H1 (cell line): ENCODE data around the gene LRRC23. TPM values are rescaled to one million over a fixed set of nuclear protein-coding genes. Genes with fewer than 3 reads are reported as not detected.

Source experiments
- ATF3 ChIP-seq: IDR thresholded peaks from 2 replicates; pipeline ENCODE4 v1.6.1; 2011; ENCODE audit warnings: low read depth, mild to moderate bottlenecking, low read length; ENCODE audit not compliant: insufficient read depth
- CHD2 ChIP-seq: IDR thresholded peaks from 2 replicates; pipeline ENCODE4 v1.6.1; 2012; ENCODE audit warnings: low read length, improper control_type of control experiment
- CREB1 ChIP-seq: IDR thresholded peaks from 2 replicates; pipeline ENCODE4 v1.6.1; 2012; ENCODE audit warnings: inconsistent platforms
- CTBP2 ChIP-seq: IDR thresholded peaks from 2 replicates; pipeline ENCODE4 v1.7.0; 2011; ENCODE audit warnings: borderline replicate concordance, mild to moderate bottlenecking, moderate library complexity, mixed read lengths, low read length; ENCODE audit not compliant: insufficient read depth, insufficient read length
- EP300 ChIP-seq, 2 experiments: IDR thresholded peaks; 1 replicate in 1 of 2; 2 replicates in 1 of 2; pipeline ENCODE4 v1.6.1; 2011 to 2012; ENCODE audit warnings: low read depth in 2 of 2, low read length in 2 of 2, mild to moderate bottlenecking in 2 of 2, borderline replicate concordance in 1 of 2, inconsistent platforms in 1 of 2, moderate library complexity in 1 of 2
- FOSL1 ChIP-seq: IDR thresholded peaks from 2 replicates; pipeline ENCODE4 v1.6.1; 2011; ENCODE audit warnings: mild to moderate bottlenecking, low read depth, low read length, moderate library complexity; ENCODE audit not compliant: insufficient read depth
- HDAC2 ChIP-seq, 2 experiments: fragments of 300-600 bp in 1 of 2; sonication (generic) in 1 of 2; IDR thresholded peaks; 2 replicates each; pipeline ENCODE4 v1.6.1; 2011 to 2012; ENCODE audit warnings: low read depth in 2 of 2, low read length in 2 of 2, mild to moderate bottlenecking in 2 of 2, moderate library complexity in 2 of 2, borderline replicate concordance in 1 of 2, inconsistent platforms in 1 of 2
- JUN ChIP-seq: IDR thresholded peaks from 2 replicates; pipeline ENCODE4 v1.6.1; 2011; ENCODE audit warnings: low read depth, mild to moderate bottlenecking, improper control_type of control experiment, low read length
- KDM4A ChIP-seq: IDR thresholded peaks from one replicate; pipeline ENCODE4 v1.7.1; 2012; ENCODE audit warnings: low read depth, mild to moderate bottlenecking, moderate library complexity, low read length, inconsistent platforms; ENCODE audit not compliant: severe bottlenecking
- MAFK ChIP-seq: IDR thresholded peaks from 2 replicates; pipeline ENCODE4 v1.6.1; 2012; ENCODE audit warnings: low read depth, mild to moderate bottlenecking, improper control_type of control experiment, low read length
- MAX ChIP-seq: IDR thresholded peaks from 2 replicates; pipeline ENCODE4 v1.6.1; 2012; ENCODE audit warnings: inconsistent platforms
- NANOG ChIP-seq: IDR thresholded peaks from 2 replicates; pipeline ENCODE4 v1.6.1; 2011; ENCODE audit warnings: low read length, low read depth, mild to moderate bottlenecking, inconsistent platforms; ENCODE audit not compliant: insufficient read depth, poor library complexity, severe bottlenecking
- PHF8 ChIP-seq: fragments of 200-600 bp; sonication (generic); conservative IDR thresholded peaks from 2 replicates; pipeline ENCODE4 v1.7.1; 2012; ENCODE audit warnings: low read depth, mild to moderate bottlenecking, inconsistent platforms, low read length, moderate library complexity
- POLR2AphosphoS5 ChIP-seq: IDR thresholded peaks from 2 replicates; pipeline ENCODE4 v1.6.1; 2011; ENCODE audit warnings: low read depth, low read length
- RAD21 ChIP-seq, 2 experiments: IDR thresholded peaks in 1 of 2; conservative IDR thresholded peaks in 1 of 2; 2 replicates each; pipeline ENCODE4 v1.6.1; 2011; ENCODE audit warnings: low read depth in 2 of 2, low read length in 2 of 2, improper control_type of control experiment in 1 of 2, inconsistent platforms in 1 of 2, mild to moderate bottlenecking in 1 of 2, moderate library complexity in 1 of 2
- RBBP5 ChIP-seq: IDR thresholded peaks from 2 replicates; pipeline ENCODE4 v1.7.1; 2012; ENCODE audit warnings: low read depth, mild to moderate bottlenecking, inconsistent platforms, low read length, moderate library complexity, borderline replicate concordance
- TEAD4 ChIP-seq: IDR thresholded peaks from 2 replicates; pipeline ENCODE4 v1.6.1; 2012; ENCODE audit warnings: low read depth, low read length, inconsistent platforms, mixed read lengths
- YY1 ChIP-seq: IDR thresholded peaks from 2 replicates; pipeline ENCODE4 v1.6.1; 2011; ENCODE audit warnings: low read depth, mild to moderate bottlenecking, low read length
- polyA plus RNA-seq, 7 experiments: library from polyadenylated mRNA; depleted of rRNA in 3 of 7; stranded (reverse) in 5 of 7; unstranded in 2 of 7; fragments of >200 nt in 5 of 7; fragments of 200-250 nt in 2 of 7; gene quantifications; 1 replicate in 5 of 7; 2 replicates in 1 of 7; 4 replicates in 1 of 7; pipeline versions ENCODE4 v1.2.1 to v1.2.3, GENCODE V29; 2011 to 2013; ENCODE audit warnings: missing spikeins in 2 of 7, mixed read lengths in 2 of 7
- total RNA-seq: library from RNA; stranded (reverse); fragmentation: NEBNext Ultra II Directional; extraction: Animal tissue kit (Norgen Biotek cat#: 25700); gene quantifications from 2 replicates; pipeline ENCODE4 v1.2.1, GENCODE V29; 2021

The LRRC23 gene
- total and polyA plus RNA-seq, 2 of the 8 experiments (the other 6 are each of a cell fraction or from before 2014, with no cell fraction given): 2.5 to 3.6 TPM

GRCh38 chr12:6927379-6928021, 22.9 kb downstream of the LRRC23 start, which contains the start of gene ATN1 (continued):
- no peak for TF ChIP-seq JUN
- TF ChIP-seq RAD21 (IDR thresholded peaks at IDR 0.05 in 1 of 2, conservative IDR thresholded peaks at IDR 0.05 in 1 of 2; ENCODE audit: low read depth in 2 of 2, low read length in 2 of 2): peak in 1 of 2 experiments; percentile 8; a peak in 1 of 4 replicates
- TF ChIP-seq TEAD4: 0 out of 2 replicates have a peak, but pooled peaks have one; percentile 3
- TF ChIP-seq FOSL1: no peak
- TF ChIP-seq MAX: peak; percentile 75
- TF ChIP-seq YY1: peak; percentile 65; the same call in 1 of the 2 replicates
- TF ChIP-seq NANOG: peak; percentile 26
- TF ChIP-seq KDM4A: peak; percentile 33
- TF ChIP-seq PHF8: peak; percentile 22; the same call in 1 of the 2 replicates
- no peak for TF ChIP-seq ATF3
- peak; percentile 57 to 72; a peak in 2 of 4 replicates for TF ChIP-seq HDAC2 (IDR thresholded peaks at IDR 0.05; ENCODE audit: borderline replicate concordance in 1 of 2, low read depth in 2 of 2, low read length in 2 of 2)
- TF ChIP-seq POLR2AphosphoS5: peak; percentile 62
- TF ChIP-seq CREB1: 0 out of 2 replicates have a peak, but pooled peaks have one; percentile 31
- peak; percentile 70 for TF ChIP-seq CHD2
- peak; percentile 98 for TF ChIP-seq CTBP2
- no peak for TF ChIP-seq MAFK
- TF ChIP-seq EP300 (IDR thresholded peaks at IDR 0.05; ENCODE audit: borderline replicate concordance in 1 of 2, low read depth in 2 of 2, low read length in 2 of 2): peak in 1 of 2 experiments; percentile 62; a peak in 1 of 3 replicates
- peak; percentile 90 for TF ChIP-seq RBBP5
